GM12878 (cell line): Measurements from ENCODE around the gene DNAAF2. TPM values are rescaled to one million over a fixed set of nuclear protein-coding genes. Genes with fewer than 3 reads are reported as not detected.
"Not testable (repeated sequence)": the region's sequence is repeated elsewhere in the genome, so short reads cannot be mapped to it uniquely, and the experiment has no call there.

Experiments used
- ATAC-seq: fragments of 200-7000 bp; cut with Tn5 transposase; 3 replicates; pipeline ENCODE4 v1.9.1; 2020; ENCODE audit warnings: mild to moderate bottlenecking, moderate library complexity
- BruUV-seq: library from RNA; stranded (reverse); fragments of 400-500 nt; replicated peaks from 2 replicates; lab custom pipeline; 2021; lab: Mats Ljungman, UMichigan
- CTCF ChIA-PET: fragments of 300-600 bp; sonication (Branson Sonifier 250); formaldehyde crosslinking; extraction: SDS; loops from one replicate; lab custom pipeline; 2021; ENCODE audit warnings: inconsistent platforms; lab: Yijun Ruan, JAX
- POLR2A ChIA-PET: fragments of 350-600 bp; formaldehyde crosslinking; extraction: SDS; loops from one replicate; lab custom pipeline; 2021; ENCODE audit warnings: inconsistent platforms; lab: Charles Lee
- RAD21 ChIA-PET: fragments of 300-600 bp; sonication (Branson Sonifier 250); formaldehyde crosslinking; loops from one replicate; lab custom pipeline; 2023; ENCODE audit warnings: antibody characterized with exemption; ENCODE audit not compliant: unreplicated experiment; lab: Charles Lee
- SMC1A ChIA-PET: fragments of 300-600 bp; sonication (Branson Sonifier 250); formaldehyde crosslinking; loops from one replicate; lab custom pipeline; 2023; ENCODE audit not compliant: unreplicated experiment, uncharacterized antibody; lab: Charles Lee
- DNase-seq: peaks from one replicate; pipeline ENCODE4 v3.0.0-alpha.2; 2011; ENCODE audit warnings: low read depth, low spot score
- FAIRE-seq: peaks from 3 replicates; lab custom pipeline; 2011; peaks lifted over from hg19 to GRCh38; lab: Jason Lieb, UNC
- H2AFZ ChIP-seq: 2 replicates; pipeline ENCODE4 v1.6.0; 2011; ENCODE audit warnings: low read depth, low read length, control low read depth; ENCODE audit not compliant: control insufficient read depth
- H3K27ac ChIP-seq: 2 replicates; pipeline ENCODE4 v1.5.1; 2011; ENCODE audit warnings: control low read depth; ENCODE audit not compliant: control insufficient read depth, insufficient read depth
- H3K27me3 ChIP-seq, 2 experiments: replicated peaks in 1 of 2; 2 replicates each; pipeline versions ENCODE4 v1.6.0 to v1.6.1; 2011; ENCODE audit warnings: low read length in 1 of 2; ENCODE audit not compliant: control insufficient read depth in 2 of 2, insufficient read depth in 2 of 2
- H3K36me3 ChIP-seq, 2 experiments: 2 replicates each; pipeline ENCODE4 v1.5.1; 2011; ENCODE audit warnings: low read length in 1 of 2; ENCODE audit not compliant: control insufficient read depth in 2 of 2, insufficient read depth in 2 of 2
- H3K4me1 ChIP-seq: 2 replicates; pipeline ENCODE4 v1.6.1; 2011; ENCODE audit warnings: mild to moderate bottlenecking, low read length, moderate library complexity, mixed read lengths; ENCODE audit not compliant: control insufficient read depth, insufficient read depth
- H3K4me2 ChIP-seq: 2 replicates; pipeline ENCODE4 v1.6.0; 2011; ENCODE audit warnings: control low read depth; ENCODE audit not compliant: control insufficient read depth, insufficient read depth
- H3K4me3 ChIP-seq: fragments of 200-600 bp; sonication (generic); 2 replicates; pipeline ENCODE4 v1.5.1; 2016
- H3K79me2 ChIP-seq: 2 replicates; pipeline ENCODE4 v1.6.0; 2011; ENCODE audit warnings: low read length; ENCODE audit not compliant: control insufficient read depth, insufficient read depth
- H3K9ac ChIP-seq: 2 replicates; pipeline ENCODE4 v1.8.0; 2011; ENCODE audit warnings: low read length, control low read depth, mixed read lengths; ENCODE audit not compliant: control insufficient read depth, insufficient read depth
- H3K9me3 ChIP-seq: replicated peaks from 3 replicates; pipeline ENCODE4 v1.5.1; 2011; ENCODE audit warnings: mild to moderate bottlenecking, low read length; ENCODE audit not compliant: control insufficient read depth, insufficient read depth
- H4K20me1 ChIP-seq: 2 replicates; pipeline ENCODE4 v1.6.0; 2011; ENCODE audit not compliant: control insufficient read depth, insufficient read depth
- ASH2L ChIP-seq: fragments of 300-600, 200-600 bp; sonication (generic); IDR thresholded peaks from 2 replicates; pipeline ENCODE4 v1.6.1; 2017; ENCODE audit warnings: low read depth, mild to moderate bottlenecking, borderline replicate concordance
- CEBPB ChIP-seq, 2 experiments: fragments of 150-350 bp in 1 of 2; IDR thresholded peaks; 2 replicates each; pipeline ENCODE4 v1.6.1; 2012 to 2014; ENCODE audit warnings: low read depth in 2 of 2, low read length in 2 of 2, borderline replicate concordance in 1 of 2, inconsistent platforms in 1 of 2
- RAD51 ChIP-seq: fragments of 450-650 bp; IDR thresholded peaks from 2 replicates; pipeline ENCODE4 v1.6.1; 2016; ENCODE audit warnings: moderate library complexity, mild to moderate bottlenecking, inconsistent platforms
- WGBS: methylation state at CpG from one replicate; pipeline ENCODE4 v1.1.6; 2016; ENCODE audit warnings: low lambda C conversion rate; ENCODE audit not compliant: insufficient replicate concordance, insufficient coverage; ENCODE audit errors: missing lambda C conversion rate; 5-methylcytosine and 5-hydroxymethylcytosine counted together
- in situ Hi-C: fragments of 300-500 bp; cut with MboI; formaldehyde crosslinking; loops from 9 replicates; pipeline ENCODE4 v1.14.3; 2018; ENCODE audit warnings: mixed read lengths
- intact Hi-C: fragments of 100-400 bp; cut with micrococcal nuclease; formaldehyde crosslinking; loops from one replicate; pipeline ENCODE4 v1.14.2; 2022; ENCODE audit not compliant: unreplicated experiment
- polyA plus RNA-seq, 11 experiments: library from polyadenylated mRNA; depleted of rRNA in 4 of 11; unstranded in 6 of 11; stranded (reverse) in 5 of 11; fragments of >200 nt; fragmentation: Nextera tagmentation in 4 of 11; fragmentation: Illumina TruSeq in 1 of 11; extraction: Ambion mirVana in 4 of 11; extraction: Trizol in 1 of 11; gene quantifications; 1 replicate in 1 of 11; 2 replicates in 10 of 11; pipeline versions ENCODE4 v1.2.1 to v1.2.3, GENCODE V29; 2011 to 2016; ENCODE audit warnings: inconsistent platforms in 2 of 11, missing spikeins in 2 of 11, low read depth in 1 of 11
- total RNA-seq, 4 experiments: library from RNA; depleted of rRNA in 3 of 4; stranded (reverse); fragments of >200 nt in 3 of 4; fragmentation: Illumina TruSeq in 1 of 4; extraction: Trizol in 1 of 4; gene quantifications; 2 replicates each; pipeline versions ENCODE4 v1.2.1 to v1.2.3, GENCODE V29; 2013 to 2021

DNAAF2 gene
- total and polyA plus RNA-seq, 10 of the 15 experiments (the other 5 are each of a cell fraction or from before 2014, with no cell fraction given): 5.7 to 24.7 (median 10.8) TPM

DNA sequence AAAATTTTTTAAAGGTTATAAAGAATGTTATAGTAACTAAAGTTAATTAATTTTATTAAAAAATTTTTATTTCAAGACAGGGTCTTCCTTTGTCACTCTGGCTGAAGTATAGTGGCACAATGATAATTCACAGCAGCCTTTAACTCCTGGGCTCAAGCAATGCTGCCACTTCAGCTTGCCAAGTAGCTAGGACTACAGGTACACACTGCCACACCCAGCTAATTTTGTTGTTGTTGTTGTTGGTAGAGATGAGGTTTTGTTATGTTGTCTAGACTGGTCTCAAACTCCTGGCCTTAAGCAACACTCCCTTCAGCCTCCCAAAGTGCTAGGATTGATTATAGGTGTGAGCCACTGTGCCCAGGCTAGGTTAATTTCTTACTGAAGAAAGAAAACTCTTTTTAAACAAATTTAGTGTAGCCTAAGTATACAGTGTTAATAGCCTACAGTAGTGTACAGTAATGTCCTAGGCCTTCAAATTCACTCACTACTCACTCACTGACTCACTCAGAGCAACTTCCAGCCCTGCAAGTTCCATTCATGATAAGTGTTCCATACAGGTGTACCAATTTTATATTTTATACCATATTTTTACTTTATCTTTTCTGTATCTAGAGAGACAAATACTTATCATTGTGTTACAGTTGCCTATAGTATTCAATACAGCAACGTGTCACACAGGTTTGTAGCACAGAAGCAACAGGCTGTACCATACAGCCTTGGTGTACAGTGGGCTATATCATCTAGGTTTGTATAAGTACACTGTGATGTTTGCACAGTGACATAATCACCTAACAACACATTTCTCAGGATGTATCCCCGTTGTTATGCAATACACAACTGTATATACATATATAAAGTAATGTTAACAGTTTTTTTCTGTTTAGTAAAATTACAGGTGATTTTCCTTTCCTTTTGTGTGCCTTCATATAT is 24.7 kb upstream of the DNAAF2 start:
- ChIA-PET RAD21 (no interaction called here), POLR2A (no interaction called here), SMC1A (interaction anchor here (1.5 to 1.6 kb wide), 2 partner anchors 9 to 26 kb away, joined by 3 to 7 read pairs; no protein-coding TSS in a partner anchor), CTCF (interaction anchor here (0.6 kb wide), 1 partner anchor 267 kb away, joined by 3 read pairs; no protein-coding TSS in a partner anchor)
- Histone ChIP-seq H3K27me3 (no peaks in the 10 kb centered on the region), H2AFZ (no peak overlapping the region), H3K4me1 (no peaks in the 10 kb centered on the region), H4K20me1 (no peaks in the 10 kb centered on the region), H3K9ac (no peak overlapping the region), H3K9me3 (no peaks in the 10 kb centered on the region), H3K79me2 (no peaks in the 10 kb centered on the region), H3K36me3 (no peaks in the 10 kb centered on the region; a peak in 1 of 4 replicates), H3K4me2 (no peak overlapping the region), H3K4me3 (no peak overlapping the region), H3K27ac (no peak overlapping the region)
- no peak for DNase-seq
- no peak for TF ChIP-seq RAD51
- TF ChIP-seq CEBPB (IDR thresholded peaks at IDR 0.05; ENCODE audit: borderline replicate concordance in 1 of 2, low read depth in 2 of 2, low read length in 2 of 2): no peak
- no peak for TF ChIP-seq ASH2L
- intact Hi-C loops: no loop called here
- FAIRE-seq: peak; percentile 77
- ATAC-seq: no peak
- in situ Hi-C loops: no loop called here
- WGBS: 98% methylated on average over 2 of the region's 2 CpGs
- BruUV-seq: no TSS peak

DNA sequence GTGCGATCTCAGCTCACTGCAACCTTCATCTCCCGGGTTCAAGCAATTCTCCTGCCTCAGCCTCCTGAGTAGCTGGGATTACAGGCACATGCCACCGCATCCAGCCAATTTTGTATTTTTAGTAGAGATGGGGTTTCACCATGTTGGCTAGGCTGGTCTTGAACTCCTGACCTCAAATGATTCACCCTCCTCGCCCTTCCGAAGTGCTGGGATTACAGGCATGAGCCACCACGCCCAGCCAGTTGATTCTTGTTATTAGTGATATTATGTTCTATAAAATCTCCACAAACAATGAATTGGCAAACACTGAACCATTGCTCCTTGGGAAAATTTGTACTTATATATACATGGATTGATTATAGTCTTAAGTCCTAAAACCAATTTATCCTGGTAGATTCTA is 22.5 kb upstream of the DNAAF2 start:
- in situ Hi-C loops, H3K9me3 ChIP-seq, intact Hi-C loops, H2AFZ ChIP-seq, RAD21 ChIA-PET, H3K4me2 ChIP-seq, H3K27me3 ChIP-seq, H4K20me1 ChIP-seq, H3K4me1 ChIP-seq, CTCF ChIA-PET, H3K27ac ChIP-seq, FAIRE-seq, SMC1A ChIA-PET, H3K9ac ChIP-seq, H3K36me3 ChIP-seq, H3K4me3 ChIP-seq, BruUV-seq, ATAC-seq, DNase-seq, H3K79me2 ChIP-seq: not testable (repeated sequence)
- over 99% methylated on average over 6 of the region's 6 CpGs for WGBS
- POLR2A ChIA-PET: interaction anchor here (0.7 kb wide), 1 partner anchor 34 kb away, joined by 5 read pairs; no protein-coding TSS in a partner anchor
